Endodermal cell (in vitro differentiated cells): Measurements from ENCODE around the gene DUSP11. TPM values are rescaled to one million over a fixed set of nuclear protein-coding genes. Genes with fewer than 3 reads are reported as not detected.
"Not testable (repeated sequence)": the region's sequence is repeated elsewhere in the genome, so short reads cannot be mapped to it uniquely, and the experiment has no call there.

ENCODE experiments used
- DNase-seq: peaks from one replicate; pipeline ENCODE4 v3.0.0-alpha.2; 2017
- H3K27ac ChIP-seq: 2 replicates; pipeline ENCODE4 v1.5.1; 2013; ENCODE audit warnings: mild to moderate bottlenecking, low read depth, low read length, moderate library complexity
- H3K27me3 ChIP-seq: 2 replicates; pipeline ENCODE4 v1.6.1; 2013; ENCODE audit warnings: mild to moderate bottlenecking, low read length, moderate library complexity; ENCODE audit not compliant: insufficient read depth, control insufficient read depth, poor library complexity, severe bottlenecking
- H3K36me3 ChIP-seq: 2 replicates; pipeline ENCODE4 v1.7.0; 2013; ENCODE audit warnings: mild to moderate bottlenecking, low read length, moderate library complexity; ENCODE audit not compliant: control insufficient read depth, insufficient read depth
- H3K4me1 ChIP-seq: one replicate; pipeline ENCODE4 v1.7.0; 2013; ENCODE audit warnings: low read length; ENCODE audit not compliant: control insufficient read depth, insufficient read depth
- H3K4me3 ChIP-seq: 2 replicates; pipeline ENCODE4 v1.5.1; 2013; ENCODE audit warnings: mild to moderate bottlenecking, low read length, moderate library complexity
- H3K9ac ChIP-seq: 2 replicates; pipeline ENCODE4 v1.6.1; 2013; ENCODE audit warnings: mild to moderate bottlenecking, low read length, moderate library complexity; ENCODE audit not compliant: poor library complexity, severe bottlenecking; ENCODE audit errors: extremely low read depth
- H3K9me3 ChIP-seq: 2 replicates; pipeline ENCODE4 v1.6.1; 2013; ENCODE audit warnings: mild to moderate bottlenecking, low read length, moderate library complexity; ENCODE audit not compliant: control insufficient read depth
- H3K27ac Mint-ChIP-seq: 2 replicates; pipeline ENCODE4 v1.8.0; 2020; ENCODE audit warnings: mixed read lengths
- H3K27me3 Mint-ChIP-seq: 2 replicates; pipeline ENCODE4 v1.8.0; 2021; ENCODE audit warnings: mild to moderate bottlenecking, mixed read lengths; ENCODE audit not compliant: insufficient read depth
- H3K36me3 Mint-ChIP-seq: 2 replicates; pipeline ENCODE4 v1.8.0; 2020; ENCODE audit warnings: low read depth, mixed read lengths
- H3K4me1 Mint-ChIP-seq: 2 replicates; pipeline ENCODE4 v1.8.0; 2020; ENCODE audit warnings: mixed read lengths
- H3K4me3 Mint-ChIP-seq: 2 replicates; pipeline ENCODE4 v1.8.0; 2020; ENCODE audit warnings: mild to moderate bottlenecking, moderate library complexity, mixed read lengths
- H3K9me3 Mint-ChIP-seq: 2 replicates; pipeline ENCODE4 v1.8.0; 2020; ENCODE audit warnings: mild to moderate bottlenecking, mixed read lengths
- WGBS, 2 experiments: methylation state at CpG; one replicate each; pipeline versions ENCODE4 v1.1.5 to v1.1.7; 2013; ENCODE audit warnings: missing lambda C conversion rate in 2 of 2, mixed read lengths in 1 of 2; ENCODE audit not compliant: insufficient coverage in 1 of 2, insufficient read length in 1 of 2; 5-methylcytosine and 5-hydroxymethylcytosine counted together
- total RNA-seq, 2 donors: library from RNA; stranded (reverse); fragmentation: NEBNext Ultra II Directional in 1 of 2; extraction: Animal tissue kit (Norgen Biotek cat#: 25700) in 1 of 2; gene quantifications; 2 replicates in 1 of 2; 3 replicates in 1 of 2; pipeline ENCODE4 v1.2.1, GENCODE V29; 2021
- TF ChIP-seq, protein P1 (sequence below): fragments of 200-600 bp; sonication (generic); conservative IDR thresholded peaks from 2 replicates; pipeline ENCODE4 v1.5.0; 2021; ENCODE audit warnings: antibody characterized with exemption, mild to moderate bottlenecking

The DUSP11 gene
- total RNA-seq, 2 donors from 2014 or later = 18.8 to 23.0 TPM

- H3K36me3 Mint-ChIP-seq = peaks cover 48% of the 10 kb centered on the region
- peaks cover 7% of the 10 kb centered on the region for H3K9me3 Mint-ChIP-seq
These were observed 51.2 kb downstream of the DUSP11 start for GRCh38 chr2:73728711-73729110.

GRCh38 chr2:73728043-73728442 is 51.9 kb downstream of the DUSP11 start:
- H3K36me3 Mint-ChIP-seq = peaks cover 41% of the 10 kb centered on the region
- H3K9ac ChIP-seq = no peak overlapping the region
- H3K27me3 ChIP-seq = no peaks in the 10 kb centered on the region
- no peak overlapping the region for H3K4me3 Mint-ChIP-seq
- no peak overlapping the region for H3K4me3 ChIP-seq
- H3K9me3 Mint-ChIP-seq = peaks cover 11% of the 10 kb centered on the region
- no peaks in the 10 kb centered on the region for H3K4me1 Mint-ChIP-seq
- H3K27me3 Mint-ChIP-seq = peaks cover 2% of the 10 kb centered on the region
- peak; percentile 56 for DNase-seq
- no peaks in the 10 kb centered on the region for H3K9me3 ChIP-seq
- H3K27ac Mint-ChIP-seq = no peak overlapping the region
- TF ChIP-seq, protein P1, sequence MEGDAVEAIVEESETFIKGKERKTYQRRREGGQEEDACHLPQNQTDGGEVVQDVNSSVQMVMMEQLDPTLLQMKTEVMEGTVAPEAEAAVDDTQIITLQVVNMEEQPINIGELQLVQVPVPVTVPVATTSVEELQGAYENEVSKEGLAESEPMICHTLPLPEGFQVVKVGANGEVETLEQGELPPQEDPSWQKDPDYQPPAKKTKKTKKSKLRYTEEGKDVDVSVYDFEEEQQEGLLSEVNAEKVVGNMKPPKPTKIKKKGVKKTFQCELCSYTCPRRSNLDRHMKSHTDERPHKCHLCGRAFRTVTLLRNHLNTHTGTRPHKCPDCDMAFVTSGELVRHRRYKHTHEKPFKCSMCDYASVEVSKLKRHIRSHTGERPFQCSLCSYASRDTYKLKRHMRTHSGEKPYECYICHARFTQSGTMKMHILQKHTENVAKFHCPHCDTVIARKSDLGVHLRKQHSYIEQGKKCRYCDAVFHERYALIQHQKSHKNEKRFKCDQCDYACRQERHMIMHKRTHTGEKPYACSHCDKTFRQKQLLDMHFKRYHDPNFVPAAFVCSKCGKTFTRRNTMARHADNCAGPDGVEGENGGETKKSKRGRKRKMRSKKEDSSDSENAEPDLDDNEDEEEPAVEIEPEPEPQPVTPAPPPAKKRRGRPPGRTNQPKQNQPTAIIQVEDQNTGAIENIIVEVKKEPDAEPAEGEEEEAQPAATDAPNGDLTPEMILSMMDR = peak; percentile 39
- no peaks in the 10 kb centered on the region for H3K4me1 ChIP-seq
- no peak overlapping the region for H3K27ac ChIP-seq
- peaks cover 40% of the 10 kb centered on the region for H3K36me3 ChIP-seq
- 83 to 100% methylated on average over 1 to 3 of the region's 3 CpGs for WGBS, 2 experiments

More at GRCh38 chr2:73728711-73729110, 51.2 kb downstream of the DUSP11 start:
- H3K4me3 ChIP-seq = no peak overlapping the region
- no peak overlapping the region for H3K9ac ChIP-seq
- H3K4me1 Mint-ChIP-seq = no peaks in the 10 kb centered on the region
- peaks cover 46% of the 10 kb centered on the region for H3K36me3 ChIP-seq
- no peaks in the 10 kb centered on the region for H3K27me3 ChIP-seq
- no peak overlapping the region for H3K4me3 Mint-ChIP-seq
- TF ChIP-seq, protein P1 = no peak
- H3K9me3 ChIP-seq = no peaks in the 10 kb centered on the region
- 91 to 100% methylated on average over 1 to 4 of the region's 4 CpGs for WGBS, 2 experiments
- no peak for DNase-seq
- no peaks in the 10 kb centered on the region for H3K4me1 ChIP-seq
- no peaks in the 10 kb centered on the region for H3K27me3 Mint-ChIP-seq
- no peak overlapping the region for H3K27ac Mint-ChIP-seq
- no peak overlapping the region for H3K27ac ChIP-seq

DNA sequence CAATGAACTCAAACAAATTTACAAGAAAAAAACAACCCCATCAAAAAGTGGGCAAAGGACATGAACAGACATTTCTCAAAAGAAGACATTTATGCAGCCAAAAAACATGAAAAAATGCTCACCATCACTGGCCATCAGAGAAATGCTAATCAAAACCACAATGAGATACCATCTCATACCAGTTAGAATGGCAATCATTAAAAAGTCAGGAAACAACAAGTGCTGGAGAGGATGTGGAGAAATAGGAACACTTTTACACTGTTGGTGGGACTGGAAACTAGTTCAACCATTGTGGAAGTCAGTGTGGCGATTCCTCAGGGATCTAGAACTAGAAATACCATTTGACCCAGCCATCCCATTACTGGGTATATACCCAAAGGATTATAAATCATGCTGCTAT is 53.2 kb downstream of the DUSP11 start:
- not testable (repeated sequence) for H3K27ac ChIP-seq, H3K4me1 Mint-ChIP-seq, H3K4me1 ChIP-seq, H3K4me3 Mint-ChIP-seq, DNase-seq, H3K27me3 ChIP-seq, H3K4me3 ChIP-seq, H3K27ac Mint-ChIP-seq, H3K9me3 ChIP-seq, H3K9ac ChIP-seq, H3K27me3 Mint-ChIP-seq
- Mint-ChIP-seq H3K36me3 (peaks cover 28% of the 10 kb centered on the region), H3K9me3 (peaks cover 21% of the 10 kb centered on the region)
- no CpG with 5 or more reads among the region's 1 CpG for WGBS, 2 experiments
- peaks cover 26% of the 10 kb centered on the region for H3K36me3 ChIP-seq
